ENCODE results near the gene WNT5B. TPM values are rescaled to one million over a fixed set of nuclear protein-coding genes. Genes with fewer than 3 reads are reported as not detected.

The WNT5B gene
- total and polyA plus RNA-seq, 4 donors = 0.59 to 2.4 (median 0.97) TPM

- H3K9me3 ChIP-seq (ENCODE audit: control insufficient read depth in 4 of 4, low read length in 3 of 4) = no peaks in the 10 kb centered on the region
- H3K27me3 ChIP-seq (ENCODE audit: control insufficient read depth in 4 of 4, insufficient read depth in 4 of 4, low read length in 3 of 4) = no peaks in the 10 kb centered on the region
- no peak overlapping the region for H3K9ac ChIP-seq (ENCODE audit: low read depth in 1 of 2, low read length in 2 of 2)
- no peak overlapping the region for H3K4me3 ChIP-seq (ENCODE audit: low read depth in 1 of 3, low read length in 3 of 3)
- DNase-seq (ENCODE audit: low spot score) = peak; percentile 73
- 42% methylated on average over 16 of the region's 16 CpGs for WGBS
- TF ChIP-seq REST (IDR thresholded peaks at IDR 0.05) = no peak
- TF ChIP-seq FOXA1 (IDR thresholded peaks at IDR 0.05) = no peak
- TF ChIP-seq CTCF (IDR thresholded peaks at IDR 0.05; ENCODE audit: low read depth, low read length, missing input control) = peak; percentile 59
- no peak for TF ChIP-seq HNF4A (conservative IDR thresholded peaks at IDR 0.05)
- TF ChIP-seq ZBTB33 (IDR thresholded peaks at IDR 0.05) = peak; percentile 7
- TF ChIP-seq RAD21 (IDR thresholded peaks at IDR 0.05) = peak; percentile 78 to 85
- peak in 1 of 2 donors; percentile 29 for TF ChIP-seq RXRA (IDR thresholded peaks at IDR 0.05)
- H3K36me3 ChIP-seq (ENCODE audit: control insufficient read depth in 4 of 4, insufficient read depth in 3 of 4, low read depth in 1 of 4, low read length in 3 of 4) = no peaks in the 10 kb centered on the region
- peaks cover 18 to 52% (median 47%) of the 10 kb centered on the region in 4 donors for H3K4me1 ChIP-seq (ENCODE audit: control insufficient read depth in 4 of 4, insufficient read depth in 4 of 4, low read length in 3 of 4)
- peak overlapping the region; percentile 13 to 19 for H3K27ac ChIP-seq (ENCODE audit: low read depth in 1 of 2, low read length in 2 of 2)
Measured at GRCh38 chr12:1634590-1635191, 5.7 kb downstream of the WNT5B start.

- WGBS = 83% methylated on average over 11 of the region's 11 CpGs
- peaks cover 12 to 43% (median 40%) of the 10 kb centered on the region in 4 donors for H3K4me1 ChIP-seq (ENCODE audit: control insufficient read depth in 4 of 4, insufficient read depth in 4 of 4, low read length in 3 of 4)
- no peak overlapping the region for H3K4me3 ChIP-seq (ENCODE audit: low read depth in 1 of 3, low read length in 3 of 3)
- no peaks in the 10 kb centered on the region for H3K9me3 ChIP-seq (ENCODE audit: control insufficient read depth in 4 of 4, low read length in 3 of 4)
- no peaks in the 10 kb centered on the region for H3K27me3 ChIP-seq (ENCODE audit: control insufficient read depth in 4 of 4, insufficient read depth in 4 of 4, low read length in 3 of 4)
- no peak for DNase-seq (ENCODE audit: low spot score)
- H3K9ac ChIP-seq (ENCODE audit: low read depth in 1 of 2, low read length in 2 of 2) = no peak overlapping the region
- no peak overlapping the region for H3K27ac ChIP-seq (ENCODE audit: low read depth in 1 of 2, low read length in 2 of 2)
- H3K36me3 ChIP-seq (ENCODE audit: control insufficient read depth in 4 of 4, insufficient read depth in 3 of 4, low read depth in 1 of 4, low read length in 3 of 4) = peaks cover 0 to 3% (median 0%) of the 10 kb centered on the region in 4 donors
- no peak for TF ChIP-seq TAF1 (conservative IDR thresholded peaks at IDR 0.05)
- TF ChIP-seq EGR1 (IDR thresholded peaks at IDR 0.05; ENCODE audit: low read depth in 2 of 2) = no peak
- no peak for TF ChIP-seq FOXA1 (IDR thresholded peaks at IDR 0.05)
- no peak for TF ChIP-seq NR2F2 (IDR thresholded peaks at IDR 0.05)
- TF ChIP-seq FOXA2 (IDR thresholded peaks at IDR 0.05) = no peak
- no peak for TF ChIP-seq RAD21 (IDR thresholded peaks at IDR 0.05)
- no peak for TF ChIP-seq SP1 (IDR thresholded peaks at IDR 0.05)
- TF ChIP-seq ZBTB33 (IDR thresholded peaks at IDR 0.05) = no peak
- TF ChIP-seq REST (IDR thresholded peaks at IDR 0.05) = no peak
- no peak for TF ChIP-seq RXRA (IDR thresholded peaks at IDR 0.05)
- no peak for TF ChIP-seq YY1 (IDR thresholded peaks at IDR 0.05)
- TF ChIP-seq ATF3 (IDR thresholded peaks at IDR 0.05) = no peak
- TF ChIP-seq GABPA (IDR thresholded peaks at IDR 0.05 in 1 of 2, conservative IDR thresholded peaks at IDR 0.05 in 1 of 2) = no peak
- no peak for TF ChIP-seq JUND (IDR thresholded peaks at IDR 0.05)
Measured at GRCh38 chr12:1635301-1636095, 6.5 kb downstream of the WNT5B start.
